GM10266 (cell line): ENCODE results near the gene CEACAM19.

ENCODE experiments used
- DNase-seq: peaks from one replicate; pipeline ENCODE4 v3.0.0; 2012; ENCODE audit errors: extremely low spot score
- CTCF ChIP-seq: IDR thresholded peaks from 2 replicates; pipeline ENCODE4 v1.5.1; 2012; ENCODE audit warnings: mild to moderate bottlenecking, low read depth; ENCODE audit not compliant: control insufficient read depth, insufficient read depth; ENCODE audit errors: missing control alignments

The CEACAM19 gene

GRCh38 chr19:44698492-44699201, 27.4 kb downstream of the CEACAM19 start, which contains the start of gene CEACAM16:
TSS of gene CEACAM16 (plus strand) at chr19:44699151. CDS start at chr19:44701457, 2,306 bp downstream.
- TF ChIP-seq CTCF, result no peak
- DNase-seq, result no peak

GRCh38 chr19:44700547-44700946, 29.3 kb downstream of the CEACAM19 start:
- TF ChIP-seq CTCF, result no peak
- DNase-seq, result no peak

GRCh38 chr19:44701228-44701627, 29.9 kb downstream of the CEACAM19 start:
- DNase-seq, result no peak
- TF ChIP-seq CTCF, result no peak

GRCh38 chr19:44702551-44703176, 31.4 kb downstream of the CEACAM19 start:
- TF ChIP-seq CTCF, result no peak
- no peak for DNase-seq

GRCh38 chr19:44703336-44704078, 32.2 kb downstream of the CEACAM19 start:
- no peak for DNase-seq
- TF ChIP-seq CTCF, result no peak

GRCh38 chr19:44704982-44705381, 33.7 kb downstream of the CEACAM19 start:
- no peak for DNase-seq
- no peak for TF ChIP-seq CTCF
